Hepatic stellate cell (primary cell): Measurements from ENCODE around the gene PDYN.

Experiments used
- DNase-seq: peaks from one replicate; pipeline ENCODE4 v3.0.0; 2011; ENCODE audit warnings: low spot score

Gene PDYN

DNA sequence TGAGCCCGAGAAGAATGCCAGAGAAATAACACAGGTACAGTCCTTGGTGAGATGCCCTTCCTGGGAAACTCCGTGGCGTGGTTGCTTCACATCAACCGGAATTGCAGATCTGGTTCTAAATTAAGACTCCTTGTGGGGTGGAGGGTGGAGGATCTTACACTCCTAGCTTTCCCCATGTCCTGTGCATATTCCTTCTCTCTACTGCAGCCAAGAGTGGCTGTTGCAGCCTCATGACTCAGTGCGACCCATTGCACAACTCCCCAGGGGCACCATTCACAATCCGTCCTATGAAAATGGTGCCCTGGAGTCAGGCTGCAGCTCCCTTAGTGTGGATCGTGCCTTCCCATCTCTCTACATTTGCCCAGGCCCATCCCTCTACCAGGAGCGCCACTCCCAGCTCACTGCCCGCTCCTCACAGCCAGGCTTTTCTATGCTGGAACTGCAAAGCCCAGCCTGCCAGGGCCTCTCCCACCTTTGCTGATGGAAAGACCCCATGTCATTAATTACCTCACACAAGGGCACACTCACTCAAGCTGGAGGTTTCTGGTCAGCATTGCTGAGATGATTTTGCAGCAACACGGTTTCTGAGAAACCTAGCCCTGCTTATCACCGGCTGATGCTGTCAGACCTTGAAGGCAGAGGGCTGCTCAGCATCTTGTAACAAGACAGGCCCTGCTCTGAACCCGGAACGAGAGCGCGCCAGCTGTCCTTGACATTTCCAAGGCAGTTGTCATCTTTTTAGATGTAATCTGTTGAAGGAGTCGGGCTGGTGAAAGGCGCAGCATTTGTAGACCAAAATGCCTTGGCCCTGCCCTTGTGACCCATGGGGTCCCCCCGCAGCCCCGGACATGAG lies 58.9 kb downstream of the PDYN start:
- peak; percentile 94 for DNase-seq

- DNase-seq: peak; percentile 85
Measured at GRCh38 chr20:1934156-1934555, 59.7 kb downstream of the PDYN start.

DNA sequence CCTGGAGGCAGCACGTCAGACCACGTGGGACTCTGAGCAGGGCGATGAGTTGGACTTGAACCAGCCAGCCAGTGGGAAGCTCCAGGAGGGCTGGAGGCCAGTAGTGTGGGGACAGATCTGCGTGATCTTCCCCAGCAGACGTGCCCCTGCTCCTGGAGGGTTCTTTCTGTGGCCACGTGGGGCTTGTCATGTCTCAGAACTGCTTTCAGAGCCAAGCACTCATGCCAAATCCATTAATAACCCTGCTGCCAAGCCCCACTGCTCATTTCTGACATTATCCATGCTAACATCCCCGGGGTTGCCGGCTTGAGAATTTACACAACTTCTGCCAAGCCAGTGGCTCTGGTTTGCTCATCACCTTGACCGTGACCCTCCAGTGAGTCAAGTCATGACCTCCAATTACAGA lies 60.4 kb downstream of the PDYN start:
- DNase-seq: peak; percentile 73

DNA sequence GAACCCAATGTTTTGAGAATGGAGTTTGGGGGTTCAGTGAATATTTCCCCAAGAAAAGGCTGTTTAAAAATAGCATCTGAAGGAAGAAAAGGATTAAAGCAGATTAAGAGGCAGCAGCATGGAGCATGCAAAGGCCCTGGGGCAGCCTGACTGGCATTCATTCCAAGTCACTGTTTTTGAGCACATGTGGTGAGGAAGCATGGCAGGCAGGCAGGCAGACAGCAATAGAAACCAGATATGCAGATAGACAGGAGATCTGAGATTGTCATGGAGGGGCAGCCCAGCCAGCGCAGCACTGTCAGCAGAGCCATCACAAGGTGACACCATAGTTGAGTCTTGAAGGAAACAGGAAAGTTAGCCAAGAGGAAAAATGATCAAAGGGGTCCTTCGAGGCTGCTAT lies 60.9 kb downstream of the PDYN start:
- DNase-seq: no peak

DNA sequence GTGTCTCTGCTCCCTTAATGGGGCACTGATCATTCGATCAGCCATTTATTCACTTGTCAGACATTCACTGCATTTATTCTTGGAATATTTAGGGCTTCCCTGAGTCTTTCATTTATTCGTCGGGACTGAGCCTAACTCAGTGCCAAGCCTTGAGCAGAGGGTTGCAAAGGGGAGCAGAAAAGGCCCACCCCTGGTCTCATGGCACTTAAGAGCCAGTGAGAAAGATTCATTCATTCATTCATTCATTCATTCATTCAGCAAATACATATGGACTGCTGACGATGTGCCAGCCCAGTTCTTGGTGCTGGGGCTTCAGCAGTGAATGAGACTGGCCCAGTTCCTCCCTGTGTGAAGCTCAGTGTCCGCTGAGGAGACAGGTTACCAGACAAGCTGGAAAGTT lies 62.0 kb downstream of the PDYN start:
- DNase-seq: no peak

DNA sequence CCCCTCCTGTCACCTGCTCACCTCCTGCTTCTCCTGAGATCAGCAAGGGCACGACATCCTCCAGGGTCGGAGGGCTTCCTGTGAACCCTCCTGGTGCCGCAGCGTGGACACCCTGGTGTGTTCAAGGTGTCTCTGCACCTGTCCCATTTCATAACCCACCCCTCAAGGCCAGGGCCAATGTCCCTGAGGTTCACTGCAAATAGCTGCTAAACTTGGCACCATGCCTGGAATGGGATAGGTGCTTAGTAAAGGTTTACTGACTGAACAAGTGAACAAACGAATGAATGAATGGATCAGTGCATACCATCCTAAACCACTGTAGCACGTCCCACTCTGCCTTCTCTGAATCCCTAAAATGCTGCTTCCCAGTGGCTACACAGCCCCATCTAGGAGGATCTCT lies 63.7 kb downstream of the PDYN start:
- DNase-seq: no peak

DNA sequence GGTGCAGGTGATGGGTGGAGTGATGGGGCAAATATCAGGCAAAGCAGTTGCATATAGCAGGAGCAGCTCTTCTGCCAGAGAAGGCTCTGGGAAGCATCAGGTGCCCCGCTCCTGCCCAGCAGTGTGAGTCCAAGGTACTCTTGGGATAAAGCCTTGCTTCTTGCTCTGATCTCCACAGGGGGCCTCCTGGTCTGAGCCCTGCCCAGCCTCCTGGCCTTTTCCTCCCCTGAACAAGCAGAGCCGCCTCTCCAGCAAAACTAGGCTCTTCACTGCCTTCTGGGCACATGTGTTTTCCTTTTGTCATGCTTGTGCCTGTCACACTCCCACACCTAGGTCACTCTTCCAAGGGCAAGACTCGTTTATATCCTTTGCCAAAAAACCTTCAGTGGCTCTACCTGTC lies 64.4 kb downstream of the PDYN start:
- DNase-seq: no peak

GRCh38 chr20:1928782-1929181 lies 65.1 kb downstream of the PDYN start:
- DNase-seq: no peak
